ENCODE measurements around the gene MTARC2.

MTARC2 gene

DNA sequence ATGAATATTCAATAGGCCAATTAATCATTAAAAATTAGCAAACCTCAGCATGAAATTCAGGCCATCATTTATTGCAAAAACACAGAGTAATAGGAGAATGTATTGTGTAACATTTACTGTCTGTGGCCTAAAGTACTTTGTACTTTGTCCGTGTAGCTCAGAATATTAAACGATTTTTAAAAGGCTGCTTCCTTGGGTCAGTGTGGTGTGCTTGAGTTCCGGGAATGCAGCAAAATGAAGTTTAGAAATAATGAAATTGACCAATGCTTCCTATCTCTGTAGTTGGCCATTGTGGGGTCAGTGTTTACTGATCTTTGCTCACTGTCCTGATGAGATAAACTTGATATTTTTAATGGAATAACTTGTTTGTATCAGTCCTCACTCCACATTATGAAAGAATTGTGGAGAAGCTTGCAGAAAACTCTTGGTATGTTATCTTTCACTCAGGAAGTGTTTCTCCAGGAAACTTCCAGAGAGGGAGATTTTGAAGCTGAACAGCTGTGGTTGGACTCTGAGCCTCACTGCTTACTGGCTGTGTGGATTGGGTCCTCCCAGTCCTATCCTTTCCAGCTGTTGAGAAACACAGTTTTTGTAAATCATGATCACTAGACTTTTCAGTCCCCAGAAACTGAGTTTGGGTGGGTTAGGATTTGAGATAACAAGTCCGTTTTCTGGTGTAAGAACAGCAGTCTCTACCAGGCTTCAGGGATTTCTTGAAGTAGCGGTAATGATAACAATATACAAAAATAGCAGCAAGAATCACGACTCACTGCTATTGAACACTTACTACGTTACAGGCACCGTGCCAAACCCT, 19.4 kb downstream of the MTARC2 start:
- in situ Hi-C loops (cut with HindIII; ENCODE audit: low sequenced_read_pairs): no loop called here

DNA sequence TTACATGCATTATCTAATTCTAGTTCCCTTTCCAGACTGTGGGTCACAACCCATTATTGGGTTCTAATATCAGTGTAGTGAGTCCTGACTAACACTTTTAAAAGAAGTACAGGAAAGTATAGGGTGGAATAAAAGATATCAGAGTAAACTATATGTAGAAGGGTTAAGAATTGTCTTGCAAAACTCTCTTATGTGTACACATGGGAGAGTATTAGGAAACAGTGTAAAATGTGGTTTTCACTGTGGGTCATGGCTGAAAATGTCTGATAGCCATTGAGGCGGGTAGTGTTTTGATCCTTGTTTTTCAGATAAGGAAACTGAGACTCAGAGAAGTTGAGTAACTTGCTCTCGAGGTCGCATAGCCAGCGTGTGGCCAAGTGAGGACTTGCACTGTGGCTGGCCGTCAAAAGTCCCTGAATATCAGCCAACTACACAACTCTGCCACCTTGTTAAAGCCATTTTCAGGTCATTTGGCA, 20.0 kb downstream of the MTARC2 start:
- in situ Hi-C loops (cut with HindIII; ENCODE audit: low sequenced_read_pairs): no loop called here

DNA sequence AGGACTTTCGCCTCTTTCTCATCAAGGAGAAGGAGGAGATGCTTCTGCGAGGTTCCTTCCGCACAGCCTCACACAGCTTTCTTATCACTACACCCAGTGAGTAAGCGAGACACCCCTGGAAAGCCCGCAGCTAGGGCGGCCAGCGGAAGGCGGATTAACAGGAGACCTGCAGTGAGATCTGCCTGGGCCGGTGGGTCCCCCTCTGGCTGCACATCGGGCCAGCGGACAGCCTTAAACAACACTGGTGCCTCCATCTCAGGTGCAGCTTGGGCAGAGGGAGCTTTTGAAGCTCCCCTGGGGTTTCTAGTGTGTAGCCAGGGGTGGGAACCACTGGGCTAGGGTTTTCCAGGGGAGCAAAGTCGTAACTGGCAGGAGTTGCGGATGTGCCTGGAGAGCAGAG, 21.1 kb downstream of the MTARC2 start:
- in situ Hi-C loops (cut with HindIII; ENCODE audit: low sequenced_read_pairs): no loop called here

- in situ Hi-C loops (cut with HindIII; ENCODE audit: low sequenced_read_pairs): no loop called here
Measured at GRCh38 chr1:220770245-220770913, 22.3 kb downstream of the MTARC2 start.

- in situ Hi-C loops (cut with HindIII; ENCODE audit: low sequenced_read_pairs): no loop called here
Measured at GRCh38 chr1:220772846-220773245, 24.7 kb downstream of the MTARC2 start.

DNA sequence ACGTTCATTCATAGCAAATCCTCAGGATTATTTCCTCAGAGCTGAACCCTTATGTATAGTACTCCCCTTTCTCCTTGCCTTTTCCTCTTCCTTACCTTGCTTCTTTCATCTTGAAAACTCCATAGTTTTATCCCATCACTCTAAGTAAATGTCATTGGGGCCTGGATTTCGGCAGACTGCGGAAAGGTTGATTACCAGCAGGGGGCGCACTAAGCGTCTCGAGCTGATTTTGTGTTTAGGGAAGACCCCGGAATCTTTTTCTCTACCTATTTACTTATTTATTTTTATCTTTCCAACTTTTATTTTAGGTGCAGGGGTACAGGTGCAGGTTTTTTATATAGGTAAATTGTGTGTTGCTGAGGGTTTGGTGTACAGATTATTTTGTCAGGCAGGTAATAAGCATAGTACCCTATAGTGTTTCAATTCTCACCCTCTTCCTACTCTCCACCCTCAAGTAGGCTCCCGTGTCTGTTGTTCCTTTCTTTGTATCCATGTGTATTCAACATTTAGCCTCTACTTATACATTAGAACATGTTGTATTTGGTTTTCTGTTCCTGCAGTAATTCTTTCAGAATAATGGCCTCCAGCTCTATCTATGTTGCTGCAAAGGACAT, 27.2 kb downstream of the MTARC2 start:
- in situ Hi-C loops (cut with HindIII; ENCODE audit: low sequenced_read_pairs): no loop called here

- in situ Hi-C loops (cut with HindIII; ENCODE audit: low sequenced_read_pairs): no loop called here
Measured at GRCh38 chr1:220776254-220776653, 28.1 kb downstream of the MTARC2 start.

DNA sequence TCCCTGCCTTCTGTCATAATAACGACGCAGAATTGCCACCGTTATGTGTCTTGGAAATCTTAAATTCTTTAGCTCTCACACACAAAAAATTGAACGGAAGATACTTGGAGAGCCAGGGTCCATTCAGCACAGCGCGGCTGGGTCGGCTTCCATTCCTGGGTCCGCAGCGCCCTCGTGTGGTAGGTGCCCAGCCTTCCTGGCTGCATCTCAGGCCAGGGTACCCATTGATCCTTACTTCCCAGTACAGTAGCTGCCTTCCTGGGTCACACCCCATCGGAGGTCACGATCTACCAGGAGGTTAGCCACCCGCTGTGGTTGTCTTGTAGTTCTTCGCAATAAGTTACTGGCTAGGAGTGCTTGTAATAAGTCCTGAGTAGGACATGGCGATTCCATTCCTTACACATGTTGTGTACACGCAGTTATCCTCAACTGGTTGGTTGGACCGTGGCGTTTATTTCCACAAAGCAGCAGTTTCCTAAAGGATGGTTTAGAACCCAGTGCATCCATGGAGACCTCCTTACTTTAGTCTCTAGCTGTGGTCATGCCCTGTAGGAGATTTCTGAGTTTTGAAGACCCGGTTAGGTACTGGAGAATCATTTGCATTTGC, 28.7 kb downstream of the MTARC2 start:
- in situ Hi-C loops (cut with HindIII; ENCODE audit: low sequenced_read_pairs): no loop called here

DNA sequence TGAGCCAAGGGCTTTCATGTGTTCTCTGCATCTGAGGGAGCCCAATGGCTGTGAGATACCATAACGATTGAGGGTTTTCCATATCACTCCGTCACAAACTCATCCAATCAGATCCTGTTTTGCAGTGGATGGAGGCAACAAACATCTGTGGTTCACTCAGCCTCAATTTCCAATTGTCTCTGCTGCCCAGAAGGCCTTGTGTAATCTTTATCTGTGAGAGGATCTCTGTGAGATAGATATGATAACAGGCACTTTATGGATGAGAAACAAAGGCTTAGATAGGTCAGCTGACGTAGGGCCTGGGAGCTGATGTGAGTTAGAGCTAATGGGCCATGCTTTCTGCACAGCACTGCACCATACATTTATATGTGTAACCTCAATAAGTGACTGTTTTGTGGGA, 35.3 kb downstream of the MTARC2 start:
- in situ Hi-C loops (cut with HindIII; ENCODE audit: low sequenced_read_pairs): no loop called here

- in situ Hi-C loops (cut with HindIII; ENCODE audit: low sequenced_read_pairs): no loop called here
Measured at GRCh38 chr1:220784751-220785150, 36.6 kb downstream of the MTARC2 start.

- in situ Hi-C loops (cut with HindIII; ENCODE audit: low sequenced_read_pairs): no loop called here
Measured at GRCh38 chr1:220785166-220786056, 37.3 kb downstream of the MTARC2 start.

DNA sequence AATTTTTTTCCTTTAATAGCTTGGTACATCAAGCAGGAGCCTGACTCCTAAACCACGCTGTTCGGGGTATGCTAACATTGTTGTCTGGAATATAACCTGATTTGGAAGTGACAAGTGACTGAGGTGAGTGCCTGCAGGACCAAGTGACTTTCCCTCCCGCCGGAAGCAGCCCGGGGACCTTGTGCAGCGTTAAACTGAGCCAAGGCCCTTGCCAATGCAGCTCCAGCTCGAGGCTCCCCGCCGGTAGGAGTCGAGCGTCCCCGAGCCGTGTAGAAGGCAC, 37.9 kb downstream of the MTARC2 start:
- in situ Hi-C loops (cut with HindIII; ENCODE audit: low sequenced_read_pairs): no loop called here

- in situ Hi-C loops (cut with HindIII; ENCODE audit: low sequenced_read_pairs): no loop called here
Measured at GRCh38 chr1:220786337-220787068, 38.4 kb downstream of the MTARC2 start, which contains the start of gene MTARC1. Gene MTARC1 (plus strand): TSS chr1:220786913. CDS start chr1:220786945, 32 bp downstream.

DNA sequence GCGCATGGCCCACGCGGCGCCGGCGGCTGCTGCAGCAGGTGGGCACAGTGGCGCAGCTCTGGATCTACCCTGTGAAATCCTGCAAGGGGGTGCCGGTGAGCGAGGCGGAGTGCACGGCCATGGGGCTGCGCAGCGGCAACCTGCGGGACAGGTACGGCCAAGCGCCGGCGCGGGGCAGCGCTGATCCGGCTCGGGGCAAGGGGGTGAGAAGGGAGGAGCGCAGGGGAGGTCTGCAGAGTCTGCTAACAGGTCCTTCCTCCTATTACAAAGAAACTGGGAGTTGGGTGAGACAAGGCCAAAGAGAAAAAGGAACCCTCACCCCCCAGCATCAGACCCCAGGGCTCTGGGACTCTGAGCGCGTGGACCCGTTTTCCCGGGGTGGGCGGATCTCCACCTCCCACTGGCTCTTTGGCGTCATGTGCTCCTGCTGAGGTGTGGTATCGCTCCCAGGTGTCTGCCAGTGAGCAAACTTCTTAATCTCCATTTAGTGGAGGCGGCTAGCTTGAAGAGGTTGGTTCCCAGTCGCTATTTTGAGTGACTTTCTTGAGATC, 39.0 kb downstream of the MTARC2 start:
- in situ Hi-C loops (cut with HindIII; ENCODE audit: low sequenced_read_pairs): no loop called here

- in situ Hi-C loops (cut with HindIII; ENCODE audit: low sequenced_read_pairs): no loop called here
Measured at GRCh38 chr1:220788900-220789299, 40.8 kb downstream of the MTARC2 start.

DNA sequence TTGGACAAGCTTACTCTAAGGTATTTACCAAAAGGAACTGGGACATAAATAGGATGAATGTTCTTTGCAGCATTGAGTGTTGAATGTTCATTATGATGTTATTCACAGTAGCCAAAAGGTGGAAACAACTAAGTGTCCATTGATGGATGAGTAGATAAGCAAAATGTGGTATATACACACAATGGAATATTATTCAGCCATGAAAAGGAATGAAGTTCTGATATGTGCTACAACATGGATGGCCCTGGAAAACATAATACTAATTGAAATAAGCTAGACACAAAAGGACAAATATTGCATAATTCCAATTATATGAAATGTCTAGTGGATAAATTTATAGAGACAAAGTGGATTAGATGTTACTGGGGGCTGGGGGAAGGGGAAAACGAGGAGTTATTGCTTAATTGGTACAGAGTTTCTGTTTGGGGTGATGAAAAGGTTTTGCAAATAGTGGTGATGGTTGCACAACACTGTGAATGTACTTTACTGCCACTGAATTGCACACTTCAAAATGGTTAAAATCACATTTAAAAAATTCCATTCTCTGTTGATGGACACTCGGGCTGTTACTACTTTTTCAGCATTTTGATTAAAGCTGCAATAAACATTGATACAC, 41.5 kb downstream of the MTARC2 start:
- in situ Hi-C loops (cut with HindIII; ENCODE audit: low sequenced_read_pairs): no loop called here

DNA sequence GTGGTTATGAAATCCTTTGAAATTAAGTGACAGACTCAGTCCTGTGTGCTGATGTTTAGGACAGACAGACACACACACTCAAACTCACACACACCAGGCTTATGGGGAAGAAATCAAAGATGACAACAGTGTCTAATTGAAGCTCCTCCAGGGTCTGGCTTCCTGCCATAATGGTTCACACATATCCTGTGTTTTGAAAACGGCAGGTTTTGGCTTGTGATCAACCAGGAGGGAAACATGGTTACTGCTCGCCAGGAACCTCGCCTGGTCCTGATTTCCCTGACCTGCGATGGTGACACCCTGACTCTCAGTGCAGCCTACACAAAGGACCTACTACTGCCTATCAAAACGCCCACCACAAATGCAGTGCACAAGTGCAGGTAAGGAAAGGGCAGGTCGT, 43.2 kb downstream of the MTARC2 start:
- in situ Hi-C loops (cut with HindIII; ENCODE audit: low sequenced_read_pairs): no loop called here

- in situ Hi-C loops (cut with HindIII; ENCODE audit: low sequenced_read_pairs): no loop called here
Measured at GRCh38 chr1:220791956-220792355, 43.8 kb downstream of the MTARC2 start.

DNA sequence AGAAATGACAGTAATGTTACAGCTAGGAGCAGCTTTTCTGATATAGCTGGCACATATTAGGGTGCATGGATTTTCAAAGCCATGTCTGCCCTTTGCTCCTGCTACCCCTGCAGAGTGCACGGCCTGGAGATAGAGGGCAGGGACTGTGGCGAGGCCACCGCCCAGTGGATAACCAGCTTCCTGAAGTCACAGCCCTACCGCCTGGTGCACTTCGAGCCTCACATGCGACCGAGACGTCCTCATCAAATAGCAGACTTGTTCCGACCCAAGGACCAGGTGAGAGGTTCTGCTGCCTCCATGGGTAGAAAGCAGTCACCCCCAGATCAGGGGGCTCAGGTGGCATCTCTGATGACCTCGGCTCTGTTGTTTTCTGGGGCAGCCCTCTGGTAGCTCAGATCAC, 48.4 kb downstream of the MTARC2 start:
- in situ Hi-C loops (cut with HindIII; ENCODE audit: low sequenced_read_pairs): no loop called here
